Esophagus squamous epithelium (tissue), 4 donors: ENCODE measurements around the gene CTNNBIP1.

Source experiments
- POLR2A ChIP-seq, 4 donors: fragments of 450-650 bp; IDR thresholded peaks; one replicate each; pipeline ENCODE4 v1.6.1; 2017; ENCODE audit warnings: antibody characterized with exemption in 4 of 4, mild to moderate bottlenecking in 4 of 4, moderate library complexity in 3 of 4
- TF ChIP-seq, protein P1 (sequence below), 6 experiments: fragments of 450-650 bp in 4 of 6; fragments of 200-600 bp in 2 of 6; sonication (generic) in 2 of 6; IDR thresholded peaks; one replicate each; pipeline ENCODE4 v1.5.1; 2016 to 2019; ENCODE audit warnings: antibody characterized with exemption in 6 of 6, mild to moderate bottlenecking in 4 of 6, moderate library complexity in 4 of 6

- TF ChIP-seq, protein P1, sequence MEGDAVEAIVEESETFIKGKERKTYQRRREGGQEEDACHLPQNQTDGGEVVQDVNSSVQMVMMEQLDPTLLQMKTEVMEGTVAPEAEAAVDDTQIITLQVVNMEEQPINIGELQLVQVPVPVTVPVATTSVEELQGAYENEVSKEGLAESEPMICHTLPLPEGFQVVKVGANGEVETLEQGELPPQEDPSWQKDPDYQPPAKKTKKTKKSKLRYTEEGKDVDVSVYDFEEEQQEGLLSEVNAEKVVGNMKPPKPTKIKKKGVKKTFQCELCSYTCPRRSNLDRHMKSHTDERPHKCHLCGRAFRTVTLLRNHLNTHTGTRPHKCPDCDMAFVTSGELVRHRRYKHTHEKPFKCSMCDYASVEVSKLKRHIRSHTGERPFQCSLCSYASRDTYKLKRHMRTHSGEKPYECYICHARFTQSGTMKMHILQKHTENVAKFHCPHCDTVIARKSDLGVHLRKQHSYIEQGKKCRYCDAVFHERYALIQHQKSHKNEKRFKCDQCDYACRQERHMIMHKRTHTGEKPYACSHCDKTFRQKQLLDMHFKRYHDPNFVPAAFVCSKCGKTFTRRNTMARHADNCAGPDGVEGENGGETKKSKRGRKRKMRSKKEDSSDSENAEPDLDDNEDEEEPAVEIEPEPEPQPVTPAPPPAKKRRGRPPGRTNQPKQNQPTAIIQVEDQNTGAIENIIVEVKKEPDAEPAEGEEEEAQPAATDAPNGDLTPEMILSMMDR (IDR thresholded peaks at IDR 0.05), result no peak
- no peak for TF ChIP-seq POLR2A (IDR thresholded peaks at IDR 0.05)
These were observed 95.5 kb downstream of the CTNNBIP1 start for GRCh38 chr1:9814619-9815018.
